ENCODE results near the gene PGLYRP3. TPM values are rescaled to one million over a fixed set of nuclear protein-coding genes. Genes with fewer than 3 reads are reported as not detected.
A peak's percentile ranks its signal among the peaks of the same experiment; 100 is the strongest.

The PGLYRP3 gene
- total RNA-seq, 6 donors from 2014 or later, result not detected

- ATAC-seq (ENCODE audit: low FRiP score in 2 of 2), result no peak
- no peaks in the 10 kb centered on the region for H3K36me3 ChIP-seq
- H3K4me3 ChIP-seq, result no peak overlapping the region
- H3K27me3 ChIP-seq, result peaks cover 0 to 29% (median 15%) of the 10 kb centered on the region in 4 donors
- DNase-seq, result no peak
- peaks cover 13 to 19% (median 16%) of the 10 kb centered on the region in 4 donors for H3K4me1 ChIP-seq
- no peak overlapping the region for H3K27ac ChIP-seq
- WGBS, 2 donors, result 77 to 88% methylated on average over 1 of the region's 1 CpG
- H3K9me3 ChIP-seq, result no peaks in the 10 kb centered on the region
- no peak for TF ChIP-seq POLR2A (IDR thresholded peaks at IDR 0.05)
- TF ChIP-seq EP300 (IDR thresholded peaks at IDR 0.05), result no peak
- no peak for TF ChIP-seq POLR2AphosphoS5 (IDR thresholded peaks at IDR 0.05)
- TF ChIP-seq CTCF (IDR thresholded peaks at IDR 0.05), result no peak
Measured at GRCh38 chr1:153265457-153265856, 47.3 kb downstream of the PGLYRP3 start.

GRCh38 chr1:153262462-153263157 is 50.1 kb downstream of the PGLYRP3 start:
- H3K27ac ChIP-seq, result no peak overlapping the region
- H3K9me3 ChIP-seq, result no peaks in the 10 kb centered on the region
- DNase-seq (no peak), ATAC-seq (ENCODE audit: low FRiP score in 2 of 2) (no peak)
- H3K27me3 ChIP-seq, result peaks cover 0 to 29% (median 15%) of the 10 kb centered on the region in 4 donors
- H3K4me1 ChIP-seq, result peaks cover 13 to 19% (median 16%) of the 10 kb centered on the region in 4 donors
- 43 to 57% methylated on average over 10 of the region's 10 CpGs for WGBS, 2 donors
- H3K4me3 ChIP-seq, result no peak overlapping the region
- no peak for TF ChIP-seq POLR2A (IDR thresholded peaks at IDR 0.05)
- TF ChIP-seq CTCF (IDR thresholded peaks at IDR 0.05), result no peak
- TF ChIP-seq POLR2AphosphoS5 (IDR thresholded peaks at IDR 0.05), result no peak
- TF ChIP-seq EP300 (IDR thresholded peaks at IDR 0.05), result no peak
- no peaks in the 10 kb centered on the region for H3K36me3 ChIP-seq

- no peak for ATAC-seq (ENCODE audit: low FRiP score in 2 of 2)
- TF ChIP-seq CTCF (IDR thresholded peaks at IDR 0.05), result no peak
- TF ChIP-seq POLR2AphosphoS5 (IDR thresholded peaks at IDR 0.05), result no peak
- TF ChIP-seq EP300 (IDR thresholded peaks at IDR 0.05), result no peak
- no peak for TF ChIP-seq POLR2A (IDR thresholded peaks at IDR 0.05)
- WGBS, 2 donors, result 52 to 53% methylated on average over 6 of the region's 6 CpGs
- Histone ChIP-seq H3K36me3 (no peaks in the 10 kb centered on the region), H3K9me3 (no peaks in the 10 kb centered on the region), H3K27me3 (peaks cover 0 to 29% (median 15%) of the 10 kb centered on the region in 4 donors), H3K27ac (no peak overlapping the region), H3K4me3 (peak overlapping the region in 1 of 4 donors; percentile 53), H3K4me1 (peaks cover 13 to 19% (median 16%) of the 10 kb centered on the region in 4 donors)
- DNase-seq, result no peak
Measured at GRCh38 chr1:153262070-153262366, 50.7 kb downstream of the PGLYRP3 start.

GRCh38 chr1:153261281-153262069 is 51.3 kb downstream of the PGLYRP3 start:
- no peak overlapping the region for H3K27ac ChIP-seq
- 8 to 33% methylated on average over 3 to 14 of the region's 80 CpGs for WGBS, 2 donors
- DNase-seq (peak in 1 of 2 donors; percentile 89), ATAC-seq (ENCODE audit: low FRiP score in 2 of 2) (peak in 1 of 2 donors; percentile 93)
- H3K4me1 ChIP-seq, result peaks cover 13 to 19% (median 16%) of the 10 kb centered on the region in 4 donors
- H3K9me3 ChIP-seq, result no peaks in the 10 kb centered on the region
- no peak for TF ChIP-seq POLR2A (IDR thresholded peaks at IDR 0.05)
- H3K4me3 ChIP-seq, result peak overlapping the region in 3 of 4 donors; percentile 33 to 53 (median 45)
- peaks cover 0 to 29% (median 15%) of the 10 kb centered on the region in 4 donors for H3K27me3 ChIP-seq
- no peaks in the 10 kb centered on the region for H3K36me3 ChIP-seq

- Histone ChIP-seq H3K27ac (no peak overlapping the region), H3K36me3 (no peaks in the 10 kb centered on the region), H3K9me3 (no peaks in the 10 kb centered on the region), H3K4me1 (peaks cover 13 to 19% (median 16%) of the 10 kb centered on the region in 4 donors), H3K27me3 (peaks cover 0 to 29% (median 15%) of the 10 kb centered on the region in 4 donors), H3K4me3 (peak overlapping the region in 3 of 4 donors; percentile 33 to 53 (median 45))
- TF ChIP-seq POLR2A (IDR thresholded peaks at IDR 0.05), result no peak
- no peak for TF ChIP-seq CTCF (IDR thresholded peaks at IDR 0.05)
- TF ChIP-seq EP300 (IDR thresholded peaks at IDR 0.05), result no peak
- no peak for TF ChIP-seq POLR2AphosphoS5 (IDR thresholded peaks at IDR 0.05)
- ATAC-seq (ENCODE audit: low FRiP score in 2 of 2), result peak in 1 of 2 donors; percentile 5
- DNase-seq, result peak in 1 of 2 donors; percentile 87
- WGBS, 2 donors, result 14 to 22% methylated on average over 7 to 22 of the region's 45 CpGs
Measured at GRCh38 chr1:153260585-153261280, 52.0 kb downstream of the PGLYRP3 start.

Measured in upper lobe of left lung (tissue), 6 donors.